Neuronal stem cell (in vitro differentiated cells): ENCODE results near the gene LMO2.

ENCODE experiments used
- DNase-seq: peaks from one replicate; pipeline ENCODE4 v3.0.0-alpha.2; 2013; ENCODE audit warnings: low spot score
- H2AFZ ChIP-seq: one replicate; pipeline ENCODE4 v1.6.1; 2013; ENCODE audit warnings: mild to moderate bottlenecking, low read length, inconsistent platforms
- H2AK5ac ChIP-seq: 2 replicates; pipeline ENCODE4 v1.6.1; 2013; ENCODE audit warnings: low read depth, mild to moderate bottlenecking, inconsistent platforms, low read length, moderate library complexity, mixed read lengths
- H2BK120ac ChIP-seq: 2 replicates; pipeline ENCODE4 v1.6.1; 2013; ENCODE audit warnings: low read depth, mild to moderate bottlenecking, inconsistent platforms, low read length, moderate library complexity, mixed read lengths
- H2BK12ac ChIP-seq: one replicate; pipeline ENCODE4 v1.6.1; 2013; ENCODE audit warnings: low read length, inconsistent platforms
- H2BK15ac ChIP-seq: 2 replicates; pipeline ENCODE4 v1.6.1; 2013; ENCODE audit warnings: mild to moderate bottlenecking, low read length, inconsistent platforms, mixed read lengths
- H2BK5ac ChIP-seq: one replicate; pipeline ENCODE4 v1.6.1; 2013; ENCODE audit warnings: inconsistent platforms, mild to moderate bottlenecking, low read length, moderate library complexity
- H3K14ac ChIP-seq: one replicate; pipeline ENCODE4 v1.6.1; 2013; ENCODE audit warnings: low read length, inconsistent platforms
- H3K18ac ChIP-seq: 2 replicates; pipeline ENCODE4 v1.6.1; 2013; ENCODE audit warnings: low read length, inconsistent platforms
- H3K23ac ChIP-seq: 2 replicates; pipeline ENCODE4 v1.6.1; 2013; ENCODE audit warnings: low read depth, mild to moderate bottlenecking, mixed read lengths, low read length, inconsistent platforms; ENCODE audit not compliant: poor library complexity
- H3K27ac ChIP-seq: replicated peaks from 3 replicates; pipeline ENCODE4 v1.5.1; 2013; ENCODE audit warnings: low read length, inconsistent platforms
- H3K27me3 ChIP-seq, 3 experiments: 2 replicates each; pipeline ENCODE4 v1.6.1; 2013; ENCODE audit warnings: low read length in 3 of 3, mild to moderate bottlenecking in 2 of 3, inconsistent platforms in 1 of 3, low read depth in 1 of 3, mixed read lengths in 1 of 3, moderate library complexity in 1 of 3; ENCODE audit not compliant: control insufficient read depth in 3 of 3, insufficient read depth in 3 of 3
- H3K36me3 ChIP-seq, 2 donors: replicated peaks in 1 of 2; 2 replicates each; pipeline ENCODE4 v1.6.1; 2013; ENCODE audit warnings: low read length in 2 of 2; ENCODE audit not compliant: control insufficient read depth in 2 of 2, insufficient read depth in 2 of 2
- H3K4ac ChIP-seq: 2 replicates; pipeline ENCODE4 v1.6.1; 2013; ENCODE audit warnings: inconsistent platforms, mild to moderate bottlenecking, low read length, moderate library complexity
- H3K4me1 ChIP-seq, 2 donors: 1 replicate in 1 of 2; 2 replicates in 1 of 2; pipeline ENCODE4 v1.6.1; 2013; ENCODE audit warnings: low read length in 2 of 2, low read depth in 1 of 2; ENCODE audit not compliant: control insufficient read depth in 2 of 2, insufficient read depth in 1 of 2
- H3K4me2 ChIP-seq: one replicate; pipeline ENCODE4 v1.6.1; 2013; ENCODE audit warnings: mild to moderate bottlenecking, low read length, inconsistent platforms; ENCODE audit not compliant: insufficient read depth, poor library complexity, severe bottlenecking
- H3K4me3 ChIP-seq, 2 donors: 2 replicates each; pipeline ENCODE4 v1.5.1; 2013; ENCODE audit warnings: low read length in 2 of 2, mild to moderate bottlenecking in 2 of 2, inconsistent platforms in 1 of 2, moderate library complexity in 1 of 2
- H3K79me1 ChIP-seq: one replicate; pipeline ENCODE4 v1.6.1; 2013; ENCODE audit warnings: low read depth, mild to moderate bottlenecking, inconsistent platforms, low read length, moderate library complexity
- H3K9ac ChIP-seq: one replicate; pipeline ENCODE4 v1.6.1; 2013; ENCODE audit warnings: mild to moderate bottlenecking, low read depth, low read length, inconsistent platforms; ENCODE audit not compliant: poor library complexity
- H3K9me3 ChIP-seq, 2 donors: replicated peaks in 1 of 2; 2 replicates each; pipeline versions ENCODE3 to v1.6.1; 2013; ENCODE audit warnings: low read length in 2 of 2, mild to moderate bottlenecking in 2 of 2, inconsistent platforms in 1 of 2, low read depth in 1 of 2, mixed read lengths in 1 of 2, moderate library complexity in 1 of 2; ENCODE audit not compliant: control insufficient read depth in 2 of 2, insufficient read depth in 1 of 2
- H4K8ac ChIP-seq: one replicate; pipeline ENCODE4 v1.6.1; 2013; ENCODE audit warnings: low read depth, mild to moderate bottlenecking, inconsistent platforms, low read length, moderate library complexity
- H4K91ac ChIP-seq: one replicate; pipeline ENCODE4 v1.6.1; 2013; ENCODE audit warnings: low read length, low read depth, mild to moderate bottlenecking, inconsistent platforms; ENCODE audit not compliant: poor library complexity
- WGBS, 2 donors: extraction: QIAGEN DNeasy Blood & Tissue Kit; methylation state at CpG; one replicate each; pipeline ENCODE4 v1.1.7; 2013; ENCODE audit warnings: missing lambda C conversion rate in 2 of 2, mixed read lengths in 1 of 2; ENCODE audit not compliant: insufficient read length in 2 of 2, insufficient replicate concordance in 1 of 2; ENCODE audit errors: extremely low coverage in 2 of 2; 5-methylcytosine and 5-hydroxymethylcytosine counted together

Gene LMO2

GRCh38 chr11:33877038-33877437 lies 14.8 kb downstream of the LMO2 start:
- H2AK5ac ChIP-seq: no peak overlapping the region
- H3K14ac ChIP-seq: no peak overlapping the region
- no peak overlapping the region for H3K23ac ChIP-seq
- no peak overlapping the region for H3K4me3 ChIP-seq
- no peak overlapping the region for H4K91ac ChIP-seq
- H3K4ac ChIP-seq: no peak overlapping the region
- H2BK15ac ChIP-seq: no peak overlapping the region
- no peak overlapping the region for H3K4me2 ChIP-seq
- no peaks in the 10 kb centered on the region for H3K4me1 ChIP-seq
- no peak overlapping the region for H2BK120ac ChIP-seq
- H3K27me3 ChIP-seq: peaks cover 0 to 63% (median 0%) of the 10 kb centered on the region in 3 experiments
- no peak overlapping the region for H2BK12ac ChIP-seq
- H2BK5ac ChIP-seq: no peak overlapping the region
- DNase-seq: no peak
- H3K9me3 ChIP-seq: no peaks in the 10 kb centered on the region
- no peak overlapping the region for H3K9ac ChIP-seq
- no peak overlapping the region for H4K8ac ChIP-seq
- no CpG with 5 or more reads among the region's 3 CpGs for WGBS, 2 donors
- H3K36me3 ChIP-seq: no peaks in the 10 kb centered on the region
- H3K18ac ChIP-seq: peak overlapping the region; percentile 63
- H2AFZ ChIP-seq: no peak overlapping the region
- H3K27ac ChIP-seq: no peak overlapping the region
- no peaks in the 10 kb centered on the region for H3K79me1 ChIP-seq

DNA sequence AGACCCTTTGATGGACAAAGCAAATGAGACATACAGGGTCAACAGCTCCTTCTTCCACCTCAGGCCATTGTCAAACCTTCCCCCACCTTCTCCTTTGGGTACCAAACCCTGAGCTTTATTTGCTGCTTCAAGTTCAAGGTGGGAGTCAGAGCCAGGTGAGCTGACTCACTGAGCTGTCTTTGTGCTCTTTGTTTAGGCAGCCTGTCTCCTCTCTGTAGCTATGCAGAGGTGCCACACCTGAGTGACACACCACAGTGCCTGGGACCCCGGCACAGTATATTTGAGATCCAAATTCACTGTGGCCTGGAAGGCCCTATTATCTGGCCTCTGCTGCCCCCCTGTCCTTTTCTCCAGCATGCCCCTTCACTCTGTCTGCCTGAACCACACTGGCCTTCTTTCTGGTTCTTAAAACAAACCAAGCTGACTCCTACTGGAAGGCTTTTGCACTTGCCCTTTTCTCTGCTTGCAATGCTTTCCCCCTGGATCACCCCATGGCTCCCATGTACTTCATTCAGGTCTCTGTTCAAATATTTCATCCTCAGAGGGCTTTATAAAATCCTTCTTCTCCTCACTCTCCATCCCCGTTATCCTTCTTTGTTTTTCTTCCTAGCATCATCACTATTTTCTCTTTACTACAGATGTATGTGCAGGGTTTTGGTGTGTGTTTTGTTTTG lies 16.1 kb downstream of the LMO2 start:
- H3K27me3 ChIP-seq: peaks cover 0 to 66% (median 4%) of the 10 kb centered on the region in 3 experiments
- no peak overlapping the region for H2BK120ac ChIP-seq
- WGBS, 2 donors: 100% methylated on average over 1 of the region's 2 CpGs; no CpG with 5 or more reads in 1 of the 2 donors
- no peaks in the 10 kb centered on the region for H3K9me3 ChIP-seq
- no peak overlapping the region for H3K14ac ChIP-seq
- DNase-seq: no peak
- H3K18ac ChIP-seq: no peak overlapping the region
- peaks cover 0 to 1% of the 10 kb centered on the region in 2 donors for H3K4me1 ChIP-seq
- H3K4me2 ChIP-seq: no peak overlapping the region
- H3K4me3 ChIP-seq: no peak overlapping the region
- H3K23ac ChIP-seq: no peak overlapping the region
- no peak overlapping the region for H3K9ac ChIP-seq
- H3K27ac ChIP-seq: no peak overlapping the region
- no peak overlapping the region for H2AFZ ChIP-seq
- H3K36me3 ChIP-seq: no peaks in the 10 kb centered on the region
- no peaks in the 10 kb centered on the region for H3K79me1 ChIP-seq
- H2BK5ac ChIP-seq: no peak overlapping the region
- H4K91ac ChIP-seq: no peak overlapping the region
- no peak overlapping the region for H4K8ac ChIP-seq
- H2BK15ac ChIP-seq: no peak overlapping the region
- H3K4ac ChIP-seq: no peak overlapping the region
- no peak overlapping the region for H2BK12ac ChIP-seq
- no peak overlapping the region for H2AK5ac ChIP-seq

GRCh38 chr11:33874910-33875490 lies 16.9 kb downstream of the LMO2 start:
- WGBS, 2 donors: no CpG with 5 or more reads among the region's 12 CpGs

DNA sequence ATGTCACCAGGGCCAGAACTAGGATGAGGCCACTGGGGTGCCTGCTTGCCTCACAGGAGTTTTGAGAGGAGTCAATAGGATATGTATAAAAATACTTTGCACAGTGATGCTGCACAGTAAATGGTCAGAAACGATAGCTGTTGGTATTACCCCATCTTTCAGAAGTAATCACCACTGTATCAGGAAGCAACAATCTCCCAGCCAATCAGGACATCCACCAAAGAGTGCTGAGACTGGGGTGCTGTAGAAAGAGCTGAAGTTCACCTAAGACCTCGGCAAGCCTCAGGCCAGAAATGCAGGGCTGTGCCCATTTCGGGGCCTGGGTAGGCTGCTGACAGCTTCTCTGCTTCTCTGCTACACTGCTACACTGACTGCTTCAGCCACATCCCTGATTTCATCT lies 17.4 kb downstream of the LMO2 start:
- Histone ChIP-seq H4K91ac (no peak overlapping the region), H3K4me2 (no peak overlapping the region), H4K8ac (no peak overlapping the region), H3K23ac (no peak overlapping the region), H3K4me3 (no peak overlapping the region), H3K9me3 (no peaks in the 10 kb centered on the region), H3K36me3 (no peaks in the 10 kb centered on the region), H3K27me3 (peaks cover 0 to 75% (median 11%) of the 10 kb centered on the region in 3 experiments), H3K4me1 (peaks cover 5 to 8% of the 10 kb centered on the region in 2 donors), H2AK5ac (no peak overlapping the region), H2BK120ac (no peak overlapping the region), H2AFZ (no peak overlapping the region), H2BK15ac (no peak overlapping the region), H3K18ac (no peak overlapping the region), H3K79me1 (no peaks in the 10 kb centered on the region), H3K4ac (no peak overlapping the region), H2BK12ac (no peak overlapping the region), H3K14ac (no peak overlapping the region), H3K9ac (no peak overlapping the region), H2BK5ac (no peak overlapping the region), H3K27ac (no peak overlapping the region)
- DNase-seq: no peak
- no CpG with 5 or more reads among the region's 3 CpGs for WGBS, 2 donors

More at GRCh38 chr11:33874910-33875490, 16.9 kb downstream of the LMO2 start:
- no peak overlapping the region for H3K14ac ChIP-seq
- H3K9ac ChIP-seq: no peak overlapping the region
- H2AK5ac ChIP-seq: no peak overlapping the region
- H3K79me1 ChIP-seq: no peaks in the 10 kb centered on the region
- peaks cover 0 to 71% (median 11%) of the 10 kb centered on the region in 3 experiments for H3K27me3 ChIP-seq
- H3K36me3 ChIP-seq: no peaks in the 10 kb centered on the region
- H3K27ac ChIP-seq: no peak overlapping the region
- no peak overlapping the region for H2BK120ac ChIP-seq
- no peak overlapping the region for H2BK15ac ChIP-seq
- H3K23ac ChIP-seq: no peak overlapping the region
- peaks cover 5 to 7% of the 10 kb centered on the region in 2 donors for H3K4me1 ChIP-seq
- H2AFZ ChIP-seq: no peak overlapping the region
- H3K4ac ChIP-seq: no peak overlapping the region
- H3K4me2 ChIP-seq: no peak overlapping the region
- no peak overlapping the region for H2BK5ac ChIP-seq
- no peak overlapping the region for H3K4me3 ChIP-seq
- H3K18ac ChIP-seq: no peak overlapping the region
- no peak for DNase-seq
- no peak overlapping the region for H4K8ac ChIP-seq
- no peak overlapping the region for H2BK12ac ChIP-seq
- no peak overlapping the region for H4K91ac ChIP-seq
- H3K9me3 ChIP-seq: no peaks in the 10 kb centered on the region
